Nephron (organoid): Measurements from ENCODE around the gene PRIMPOL.

ENCODE experiments used
- H3K27ac Mint-ChIP-seq, 3 experiments: 2 replicates each; pipeline ENCODE4 v1.8.0; 2020; ENCODE audit warnings: mixed read lengths in 3 of 3, mild to moderate bottlenecking in 2 of 3, moderate library complexity in 1 of 3
- H3K27me3 Mint-ChIP-seq: 2 replicates; pipeline ENCODE4 v1.8.0; 2021; ENCODE audit warnings: low read depth, mild to moderate bottlenecking, moderate library complexity, mixed read lengths
- H3K36me3 Mint-ChIP-seq: 2 replicates; pipeline ENCODE4 v1.8.0; 2020; ENCODE audit warnings: low read depth, mixed read lengths
- H3K4me1 Mint-ChIP-seq: 2 replicates; pipeline ENCODE4 v1.8.0; 2020; ENCODE audit warnings: mixed read lengths
- H3K4me3 Mint-ChIP-seq, 3 experiments: 2 replicates each; pipeline ENCODE4 v1.8.0; 2020; ENCODE audit warnings: mild to moderate bottlenecking in 3 of 3, mixed read lengths in 3 of 3, moderate library complexity in 2 of 3
- H3K9me3 Mint-ChIP-seq: 2 replicates; pipeline ENCODE4 v1.8.0; 2020; ENCODE audit warnings: mixed read lengths
- TF ChIP-seq, protein P1 (sequence below), 3 experiments: fragments of 200-600 bp; sonication (generic); IDR thresholded peaks; one replicate each; pipeline ENCODE4 v1.5.0; 2021; ENCODE audit warnings: antibody characterized with exemption in 3 of 3; ENCODE audit not compliant: unreplicated experiment in 3 of 3

PRIMPOL gene

DNA sequence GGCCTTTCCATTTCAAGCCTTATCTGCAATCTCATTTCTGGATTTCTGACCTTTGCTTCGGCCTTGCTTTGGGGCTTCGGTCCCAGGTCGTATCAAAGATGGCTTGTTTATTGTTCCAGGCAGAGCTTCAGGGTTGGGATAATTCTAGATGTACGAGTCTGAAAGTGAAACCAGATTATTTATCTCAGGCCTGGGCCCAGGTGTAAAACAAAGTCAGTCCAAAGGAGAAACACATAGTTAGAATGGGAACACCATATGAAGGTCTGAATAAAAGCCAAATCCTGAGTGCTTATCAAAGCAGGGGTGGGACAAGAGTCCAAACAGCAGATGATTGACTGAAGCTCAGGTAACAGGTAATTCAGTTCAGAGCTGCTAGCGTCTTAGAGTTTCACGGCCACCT lies 17.1 kb downstream of the PRIMPOL start:
- H3K27me3 Mint-ChIP-seq = no peaks in the 10 kb centered on the region
- H3K36me3 Mint-ChIP-seq = peaks cover 26% of the 10 kb centered on the region
- H3K27ac Mint-ChIP-seq = no peak overlapping the region
- TF ChIP-seq, protein P1, sequence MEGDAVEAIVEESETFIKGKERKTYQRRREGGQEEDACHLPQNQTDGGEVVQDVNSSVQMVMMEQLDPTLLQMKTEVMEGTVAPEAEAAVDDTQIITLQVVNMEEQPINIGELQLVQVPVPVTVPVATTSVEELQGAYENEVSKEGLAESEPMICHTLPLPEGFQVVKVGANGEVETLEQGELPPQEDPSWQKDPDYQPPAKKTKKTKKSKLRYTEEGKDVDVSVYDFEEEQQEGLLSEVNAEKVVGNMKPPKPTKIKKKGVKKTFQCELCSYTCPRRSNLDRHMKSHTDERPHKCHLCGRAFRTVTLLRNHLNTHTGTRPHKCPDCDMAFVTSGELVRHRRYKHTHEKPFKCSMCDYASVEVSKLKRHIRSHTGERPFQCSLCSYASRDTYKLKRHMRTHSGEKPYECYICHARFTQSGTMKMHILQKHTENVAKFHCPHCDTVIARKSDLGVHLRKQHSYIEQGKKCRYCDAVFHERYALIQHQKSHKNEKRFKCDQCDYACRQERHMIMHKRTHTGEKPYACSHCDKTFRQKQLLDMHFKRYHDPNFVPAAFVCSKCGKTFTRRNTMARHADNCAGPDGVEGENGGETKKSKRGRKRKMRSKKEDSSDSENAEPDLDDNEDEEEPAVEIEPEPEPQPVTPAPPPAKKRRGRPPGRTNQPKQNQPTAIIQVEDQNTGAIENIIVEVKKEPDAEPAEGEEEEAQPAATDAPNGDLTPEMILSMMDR (IDR thresholded peaks at IDR 0.05; ENCODE audit: unreplicated experiment in 3 of 3) = no peak
- H3K4me3 Mint-ChIP-seq = no peak overlapping the region
- H3K9me3 Mint-ChIP-seq = no peaks in the 10 kb centered on the region
- peaks cover 5% of the 10 kb centered on the region for H3K4me1 Mint-ChIP-seq

- H3K36me3 Mint-ChIP-seq = peaks cover 36% of the 10 kb centered on the region
- TF ChIP-seq, protein P1 (IDR thresholded peaks at IDR 0.05; ENCODE audit: unreplicated experiment in 3 of 3) = no peak
These were observed 18.6 kb downstream of the PRIMPOL start for GRCh38 chr4:184668096-184668495.

GRCh38 chr4:184668511-184669114 lies 19.1 kb downstream of the PRIMPOL start:
- no peaks in the 10 kb centered on the region for H3K27me3 Mint-ChIP-seq
- H3K36me3 Mint-ChIP-seq = peaks cover 38% of the 10 kb centered on the region
- H3K27ac Mint-ChIP-seq = no peak overlapping the region
- no peak overlapping the region for H3K4me3 Mint-ChIP-seq
- H3K9me3 Mint-ChIP-seq = no peaks in the 10 kb centered on the region
- H3K4me1 Mint-ChIP-seq = peaks cover 5% of the 10 kb centered on the region
- TF ChIP-seq, protein P1 (IDR thresholded peaks at IDR 0.05; ENCODE audit: unreplicated experiment in 3 of 3) = no peak

More at GRCh38 chr4:184668096-184668495, 18.6 kb downstream of the PRIMPOL start:
- no peaks in the 10 kb centered on the region for H3K9me3 Mint-ChIP-seq
- no peak overlapping the region for H3K27ac Mint-ChIP-seq
- peaks cover 5% of the 10 kb centered on the region for H3K4me1 Mint-ChIP-seq
- H3K4me3 Mint-ChIP-seq = no peak overlapping the region
- no peaks in the 10 kb centered on the region for H3K27me3 Mint-ChIP-seq

DNA sequence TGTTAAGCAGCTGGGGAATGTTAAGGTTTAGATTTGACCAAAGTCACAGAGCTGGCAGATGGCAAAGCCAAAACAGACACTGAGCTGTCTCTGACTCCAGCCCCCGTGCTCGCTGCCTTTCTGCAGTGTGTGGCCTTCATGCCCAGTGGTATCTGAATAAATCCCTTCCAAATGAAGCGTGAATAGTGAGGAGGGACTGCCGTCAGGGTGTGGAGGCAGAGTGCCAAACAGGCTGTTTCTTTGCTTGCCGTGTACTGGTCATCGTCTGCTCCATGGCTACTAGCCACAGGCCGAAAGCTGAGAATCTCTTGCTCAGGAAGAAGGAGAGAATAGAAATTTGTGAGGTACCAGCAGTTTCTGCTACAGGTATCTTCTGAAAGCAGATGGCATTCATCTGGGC lies 19.7 kb downstream of the PRIMPOL start:
- TF ChIP-seq, protein P1 (IDR thresholded peaks at IDR 0.05; ENCODE audit: unreplicated experiment in 3 of 3) = no peak
- peaks cover 45% of the 10 kb centered on the region for H3K36me3 Mint-ChIP-seq
- H3K9me3 Mint-ChIP-seq = no peaks in the 10 kb centered on the region
- no peak overlapping the region for H3K4me3 Mint-ChIP-seq
- H3K27ac Mint-ChIP-seq = no peak overlapping the region
- peaks cover 5% of the 10 kb centered on the region for H3K4me1 Mint-ChIP-seq
- H3K27me3 Mint-ChIP-seq = no peaks in the 10 kb centered on the region

DNA sequence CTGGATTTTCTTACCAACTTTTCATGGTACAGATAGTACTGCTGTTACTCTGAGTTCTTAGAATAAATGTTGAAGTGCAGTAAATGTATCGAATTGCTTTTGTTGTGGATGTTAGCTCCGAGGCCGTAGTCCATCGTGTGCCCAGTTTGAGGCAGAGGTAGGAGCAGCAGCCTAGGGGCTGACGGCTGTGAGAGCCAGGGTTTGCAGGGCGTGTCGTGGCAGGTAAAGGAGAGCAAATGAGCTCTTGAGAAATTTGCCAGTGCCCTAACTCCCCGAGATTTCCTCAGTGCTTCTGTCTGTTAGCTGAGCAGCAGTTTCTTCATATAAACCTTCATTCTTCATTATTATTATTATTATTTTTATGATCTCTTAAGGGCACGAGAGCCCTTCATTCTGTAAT lies 21.6 kb downstream of the PRIMPOL start:
- Mint-ChIP-seq H3K9me3 (no peaks in the 10 kb centered on the region), H3K36me3 (peaks cover 46% of the 10 kb centered on the region), H3K4me1 (peaks cover 5% of the 10 kb centered on the region), H3K27ac (no peak overlapping the region), H3K27me3 (no peaks in the 10 kb centered on the region), H3K4me3 (no peak overlapping the region)
- TF ChIP-seq, protein P1 (IDR thresholded peaks at IDR 0.05; ENCODE audit: unreplicated experiment in 3 of 3) = no peak

DNA sequence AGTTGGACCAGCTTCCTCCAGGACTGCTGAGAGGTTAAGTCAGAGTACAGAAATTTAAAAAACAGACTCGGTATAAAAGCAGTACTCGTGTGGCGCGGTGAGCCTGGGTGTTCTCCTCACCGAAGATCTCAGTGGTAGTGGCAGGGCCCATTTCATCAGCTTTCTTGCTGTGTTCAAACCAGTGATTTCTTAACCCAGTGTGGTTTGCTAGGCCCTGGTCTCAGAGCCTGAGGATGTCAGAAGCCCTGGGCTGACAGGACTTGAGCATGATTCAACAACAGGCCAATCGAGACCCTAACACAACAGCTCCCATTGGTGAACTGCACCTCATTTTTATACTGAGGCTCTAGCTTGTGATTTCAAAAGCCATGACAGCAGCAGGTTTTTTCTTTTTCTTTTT lies 23.2 kb downstream of the PRIMPOL start:
- peaks cover 5% of the 10 kb centered on the region for H3K4me1 Mint-ChIP-seq
- TF ChIP-seq, protein P1 (IDR thresholded peaks at IDR 0.05; ENCODE audit: unreplicated experiment in 3 of 3) = no peak
- H3K36me3 Mint-ChIP-seq = peaks cover 38% of the 10 kb centered on the region
- no peaks in the 10 kb centered on the region for H3K9me3 Mint-ChIP-seq
- no peaks in the 10 kb centered on the region for H3K27me3 Mint-ChIP-seq
- H3K27ac Mint-ChIP-seq = no peak overlapping the region
- no peak overlapping the region for H3K4me3 Mint-ChIP-seq
